GM11168 (cell line): Measurements from ENCODE around the gene KITLG.
"Not testable (repeated sequence)": the region's sequence is repeated elsewhere in the genome, so short reads cannot be mapped to it uniquely, and the experiment has no call there.

Experiments
- in situ Hi-C: fragments of 300-500 bp; cut with MboI; formaldehyde crosslinking; loops from one replicate; pipeline ENCODE4 v1.12.0; 2022; ENCODE audit warnings: low sequenced_read_pairs; ENCODE audit not compliant: unreplicated experiment

The KITLG gene

GRCh38 chr12:88577537-88577936 lies 2.7 kb downstream of the KITLG start:
- in situ Hi-C loops, result no loop called here

GRCh38 chr12:88576866-88577265 lies 3.4 kb downstream of the KITLG start:
- in situ Hi-C loops, result no loop called here

DNA sequence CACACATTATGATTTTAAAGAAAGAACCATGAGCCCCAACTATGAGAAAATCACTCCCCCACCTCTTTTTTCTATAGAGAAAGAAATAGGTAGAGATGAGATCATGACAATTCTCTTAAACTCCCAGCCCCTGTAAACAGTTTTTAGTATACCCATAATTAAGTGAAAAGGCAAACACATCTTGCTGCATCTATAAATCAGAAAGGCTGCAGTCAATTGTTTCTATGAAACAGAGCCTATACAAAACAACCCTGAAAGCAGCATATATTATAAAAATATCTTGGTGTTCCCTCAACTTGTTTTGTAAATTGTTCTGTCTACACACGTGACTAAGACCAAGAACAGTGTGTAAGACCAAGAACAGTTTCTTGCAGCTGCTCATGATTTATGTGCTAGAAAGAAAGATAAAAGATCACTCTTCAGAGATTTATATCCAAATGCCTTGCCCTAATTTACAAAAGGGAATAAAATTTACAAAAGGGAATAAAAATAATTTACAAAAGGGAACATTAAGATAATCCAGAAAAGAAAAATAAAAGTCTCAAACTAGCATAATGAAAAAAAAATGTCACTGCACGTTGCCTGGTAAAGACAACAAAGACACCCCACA lies 4.8 kb downstream of the KITLG start:
- in situ Hi-C loops, result no loop called here

DNA sequence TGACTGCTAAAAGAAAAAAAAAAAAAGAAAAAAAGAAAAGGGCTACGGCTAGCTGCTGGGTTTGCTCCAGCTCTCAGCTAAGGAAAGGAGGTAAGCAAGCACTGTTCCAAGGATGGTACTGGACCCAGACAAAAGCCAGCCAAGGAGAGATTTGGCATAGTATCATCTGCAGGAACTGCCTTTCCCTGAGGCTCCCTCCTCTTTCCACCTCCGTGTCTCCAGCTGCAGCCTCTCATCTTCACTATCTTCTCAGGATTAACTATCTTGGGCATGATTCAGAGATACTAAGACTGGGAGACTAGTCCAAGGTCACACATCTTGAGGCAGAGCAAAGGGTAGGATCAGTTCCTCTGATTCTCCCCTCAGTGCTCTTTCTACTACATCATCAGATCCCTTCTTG lies 6.0 kb downstream of the KITLG start:
- in situ Hi-C loops, result no loop called here

GRCh38 chr12:88573583-88573982 lies 6.7 kb downstream of the KITLG start:
- in situ Hi-C loops, result no loop called here

- in situ Hi-C loops, result no loop called here
Measured at GRCh38 chr12:88572781-88573549, 7.3 kb downstream of the KITLG start.

DNA sequence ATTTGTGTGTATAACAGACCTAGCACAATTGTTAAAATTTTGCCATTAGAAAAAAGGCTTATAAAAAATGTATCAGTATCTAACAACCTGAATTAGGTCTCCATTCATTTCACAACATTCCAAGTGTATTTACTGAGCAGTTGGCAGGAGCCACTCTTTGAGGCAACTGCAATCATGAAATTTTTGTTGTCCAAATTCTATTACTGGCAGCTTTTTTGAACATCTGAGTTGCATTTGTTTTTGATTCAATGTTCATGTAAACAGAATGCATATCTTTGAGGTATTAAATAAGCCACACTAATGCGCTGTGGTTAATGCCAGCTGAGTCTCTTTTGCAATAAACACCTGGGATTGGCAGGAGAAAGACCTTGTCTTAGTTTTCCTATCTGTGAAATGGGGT lies 8.7 kb downstream of the KITLG start:
- in situ Hi-C loops, result no loop called here

DNA sequence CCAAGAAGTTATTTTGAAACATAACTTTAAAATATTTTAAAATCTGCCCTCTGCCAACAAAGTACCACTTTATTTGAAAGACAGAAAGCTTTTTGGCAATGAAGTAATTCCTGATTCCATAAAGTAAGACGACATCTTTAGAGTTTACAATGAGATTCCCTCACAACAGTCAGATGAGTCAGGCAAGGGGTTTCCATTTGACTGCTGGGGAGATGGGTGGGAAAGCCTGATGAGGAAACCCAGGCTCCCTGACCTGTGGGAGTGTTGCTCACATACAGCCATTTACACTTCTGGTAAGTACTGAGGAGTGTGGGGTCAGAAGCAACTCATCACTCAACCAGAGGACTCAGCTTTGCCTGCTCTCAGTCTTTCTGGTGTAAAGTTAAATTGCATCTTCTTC lies 10.2 kb downstream of the KITLG start:
- in situ Hi-C loops, result no loop called here

GRCh38 chr12:88566430-88566829 lies 13.8 kb downstream of the KITLG start:
- in situ Hi-C loops, result no loop called here

- in situ Hi-C loops, result no loop called here
Measured at GRCh38 chr12:88562846-88563582, 17.3 kb downstream of the KITLG start.

- in situ Hi-C loops, result no loop called here
Measured at GRCh38 chr12:88562151-88562550, 18.1 kb downstream of the KITLG start.

DNA sequence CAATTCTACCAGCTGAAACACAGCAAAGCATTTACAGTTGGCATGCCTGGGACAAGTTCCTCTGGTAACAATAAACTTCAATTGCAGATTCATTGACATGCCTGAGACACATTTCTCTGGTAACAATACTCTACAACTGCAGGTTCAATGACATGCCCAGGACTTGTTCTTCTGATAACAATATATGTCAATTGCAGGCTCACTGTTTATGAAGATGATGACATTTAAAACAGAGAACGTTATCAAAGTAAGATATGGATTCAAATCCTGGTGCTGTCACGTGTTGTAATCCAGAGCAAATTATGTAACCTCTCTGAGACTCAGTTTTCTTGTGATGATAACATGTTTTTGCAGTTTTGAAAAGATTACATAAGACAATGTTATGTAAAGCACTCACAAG lies 20.5 kb downstream of the KITLG start:
- in situ Hi-C loops, result no loop called here

DNA sequence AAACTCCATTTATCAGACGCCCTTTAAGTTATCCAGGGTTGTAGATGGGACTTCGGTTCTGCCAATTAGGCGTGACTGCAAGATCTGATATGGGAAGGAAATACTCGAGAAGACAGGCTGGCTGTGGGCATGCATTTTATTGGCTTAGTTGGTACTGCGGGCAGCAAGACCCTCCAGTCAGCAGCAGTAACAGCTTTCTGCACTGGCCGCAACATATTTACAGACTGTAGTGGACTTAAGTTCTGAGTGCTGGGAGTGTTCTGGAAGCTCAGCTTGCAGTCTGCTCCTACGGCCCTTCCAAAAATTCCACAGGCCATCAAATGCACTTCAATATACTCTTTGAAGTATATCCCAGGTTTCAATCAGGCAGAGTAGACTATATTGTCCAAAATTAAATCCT lies 21.1 kb downstream of the KITLG start:
- in situ Hi-C loops, result no loop called here

GRCh38 chr12:88558340-88558867 lies 21.9 kb downstream of the KITLG start:
- in situ Hi-C loops, result no loop called here

DNA sequence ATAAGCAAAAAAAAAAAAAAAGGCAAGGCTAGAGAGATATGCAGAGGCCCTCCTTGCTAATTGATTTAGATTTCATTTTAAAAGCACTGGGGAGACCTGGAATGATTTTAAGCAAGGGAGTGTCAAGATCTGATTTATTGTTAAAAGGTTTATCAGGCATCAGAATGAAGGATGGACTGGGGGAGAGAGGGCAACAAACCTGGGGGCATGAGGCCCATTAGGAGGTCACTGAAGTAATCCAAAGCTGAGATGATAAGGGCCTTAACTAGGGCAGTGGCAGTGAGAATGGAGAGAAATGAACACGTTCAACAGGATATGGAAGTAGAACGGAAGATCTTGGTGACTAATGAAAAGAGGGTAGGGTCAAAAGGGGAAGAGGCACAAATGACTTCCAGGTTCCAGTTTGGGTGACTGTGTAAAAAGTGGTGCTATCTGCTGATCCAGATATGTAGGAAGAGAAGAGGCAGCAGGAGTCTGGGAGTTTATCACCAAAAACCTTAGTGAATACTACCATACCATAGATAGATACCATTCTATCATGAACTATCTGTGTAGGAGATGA lies 24.0 kb downstream of the KITLG start:
- in situ Hi-C loops, result no loop called here

DNA sequence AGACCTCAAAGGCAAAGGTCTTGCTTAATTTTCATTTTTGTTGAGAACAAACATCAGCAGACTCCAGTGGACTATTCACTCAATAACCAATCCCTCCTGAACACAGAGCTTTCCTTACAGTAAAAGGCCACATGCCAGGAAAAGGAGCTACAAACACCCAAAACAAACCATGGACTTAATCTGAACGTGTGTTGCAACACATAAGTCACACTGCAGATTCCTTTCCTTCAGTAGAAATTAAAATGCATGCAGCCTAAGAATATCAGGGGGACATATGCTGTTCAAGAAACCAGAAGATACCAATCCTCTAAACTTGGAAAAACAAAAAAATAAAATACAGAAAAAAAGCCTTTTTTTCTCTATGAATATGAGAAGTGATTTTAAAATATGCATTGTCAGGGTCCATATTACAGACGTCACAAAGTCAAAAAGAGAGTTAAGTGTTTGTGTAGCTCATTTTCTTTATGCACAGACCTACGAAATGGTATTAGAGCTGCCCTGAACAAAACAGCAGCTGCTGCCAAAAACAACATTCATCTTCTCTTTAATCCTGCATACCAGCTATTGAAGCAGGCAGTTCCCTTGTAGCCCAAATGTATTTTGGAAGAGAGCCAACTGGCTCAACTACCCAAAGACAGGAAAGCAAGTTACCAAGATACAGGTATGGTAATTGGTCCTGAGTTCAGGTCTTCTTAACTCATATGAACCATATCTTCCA lies 26.2 kb downstream of the KITLG start:
- in situ Hi-C loops, result no loop called here

DNA sequence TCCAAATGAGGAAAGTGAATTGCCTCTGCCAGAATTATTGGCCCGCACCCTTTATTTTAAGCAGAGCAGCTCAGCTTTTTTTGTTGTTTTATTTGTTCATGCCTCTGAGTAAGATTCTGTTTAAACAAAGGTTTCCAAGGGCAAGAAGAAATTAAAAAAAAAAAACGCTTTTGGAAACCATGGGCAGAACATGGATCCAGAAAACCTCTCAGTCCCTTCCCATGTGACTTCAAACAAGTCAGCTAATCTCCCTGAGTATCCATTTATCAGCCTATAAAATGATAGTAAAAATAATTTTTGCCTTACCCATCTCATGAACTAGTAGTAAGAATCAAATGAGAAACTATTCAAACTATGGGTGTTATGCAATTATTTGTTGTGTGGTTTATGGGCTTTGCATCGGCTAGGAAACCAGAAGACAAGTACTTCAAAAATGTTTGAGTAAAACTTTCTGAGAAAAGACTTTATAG lies 27.6 kb downstream of the KITLG start:
- in situ Hi-C loops, result no loop called here

- in situ Hi-C loops, result no loop called here
Measured at GRCh38 chr12:88549929-88550328, 30.3 kb downstream of the KITLG start.

DNA sequence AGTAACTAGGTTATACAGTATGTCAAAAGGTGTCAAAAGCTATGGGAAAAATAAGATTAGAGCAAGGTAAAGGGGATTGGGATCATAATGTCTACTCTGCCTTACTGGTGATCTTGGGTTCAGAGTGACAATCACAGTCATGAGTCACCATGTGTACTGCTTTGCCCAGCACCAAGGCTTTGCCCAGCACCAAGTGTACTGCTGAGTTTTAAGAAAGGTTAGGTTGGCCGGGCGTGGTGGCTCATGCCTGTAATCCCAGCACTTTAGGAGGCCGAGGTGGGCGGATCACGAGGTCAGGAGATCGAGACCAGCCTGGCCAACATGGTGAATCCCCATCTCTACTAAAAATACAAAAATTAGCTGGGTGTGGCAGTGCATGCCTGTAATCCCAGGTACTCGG lies 32.3 kb downstream of the KITLG start:
- in situ Hi-C loops, result not testable (repeated sequence)

DNA sequence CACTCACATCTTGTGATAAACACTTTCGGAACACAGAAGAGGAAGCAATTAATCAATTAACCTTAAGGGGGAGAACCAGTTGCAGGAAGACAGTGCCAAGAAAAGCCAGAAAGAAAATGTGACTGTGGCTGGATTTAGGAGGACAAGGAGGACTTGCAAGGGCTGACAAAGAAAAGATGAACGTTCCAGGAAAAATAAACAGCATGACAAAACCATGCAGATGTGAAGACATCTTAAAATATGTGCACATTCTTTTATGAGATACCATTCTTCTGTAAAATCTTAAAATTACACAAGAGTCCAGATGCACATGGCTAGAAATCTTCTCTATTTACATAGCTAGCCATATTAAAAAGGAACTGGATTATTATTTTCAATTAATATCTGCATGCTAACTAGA lies 33.4 kb downstream of the KITLG start:
- in situ Hi-C loops, result no loop called here
